Dedifferentiated amniotic fluid mesenchymal stem cell (primary cell): Measurements from ENCODE around the gene TGFB1.

Experiments
- DNase-seq: peaks from one replicate; pipeline ENCODE4 v3.0.0-alpha.2; 2016; ENCODE audit errors: extremely low spot score

TGFB1 gene

GRCh38 chr19:41321204-41321599, 32.5 kb downstream of the TGFB1 start:
- no peak for DNase-seq

DNA sequence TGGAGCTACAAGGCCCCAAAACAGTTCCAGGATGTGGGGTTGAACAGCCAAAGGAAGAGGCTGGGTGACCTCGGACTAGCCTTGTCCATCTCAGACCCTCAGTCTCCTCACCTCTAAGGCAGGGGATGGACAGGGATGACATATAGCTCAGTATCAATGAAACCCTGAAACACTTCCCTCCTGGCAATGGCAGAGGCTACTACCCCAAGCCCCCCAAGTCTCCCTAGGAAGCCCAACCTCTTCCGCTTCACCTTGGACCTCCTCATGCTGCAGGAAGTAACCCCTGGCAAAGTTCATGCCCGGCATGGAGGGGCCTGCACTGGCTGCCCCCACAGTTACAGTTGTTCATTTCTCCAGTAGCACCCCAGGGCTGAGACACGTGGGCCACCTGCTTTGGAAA, 33.2 kb downstream of the TGFB1 start:
- no peak for DNase-seq

DNA sequence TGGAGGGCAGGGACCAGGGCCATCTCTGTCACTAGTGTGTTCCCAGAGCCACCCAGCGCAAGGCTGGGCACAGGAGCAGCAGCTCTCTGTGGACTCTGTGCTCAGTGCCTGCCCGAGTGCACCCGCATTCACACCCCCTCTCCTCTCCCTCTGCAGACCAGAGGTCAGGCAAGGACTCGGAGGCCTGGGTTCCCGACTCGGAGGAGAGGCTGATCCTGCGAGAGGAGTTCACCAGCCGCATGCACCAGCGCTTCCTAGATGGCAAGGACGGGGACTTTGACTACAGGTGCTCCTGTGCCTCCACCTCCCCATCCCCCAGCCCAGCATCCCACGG, 33.6 kb downstream of the TGFB1 start:
- DNase-seq = no peak

DNA sequence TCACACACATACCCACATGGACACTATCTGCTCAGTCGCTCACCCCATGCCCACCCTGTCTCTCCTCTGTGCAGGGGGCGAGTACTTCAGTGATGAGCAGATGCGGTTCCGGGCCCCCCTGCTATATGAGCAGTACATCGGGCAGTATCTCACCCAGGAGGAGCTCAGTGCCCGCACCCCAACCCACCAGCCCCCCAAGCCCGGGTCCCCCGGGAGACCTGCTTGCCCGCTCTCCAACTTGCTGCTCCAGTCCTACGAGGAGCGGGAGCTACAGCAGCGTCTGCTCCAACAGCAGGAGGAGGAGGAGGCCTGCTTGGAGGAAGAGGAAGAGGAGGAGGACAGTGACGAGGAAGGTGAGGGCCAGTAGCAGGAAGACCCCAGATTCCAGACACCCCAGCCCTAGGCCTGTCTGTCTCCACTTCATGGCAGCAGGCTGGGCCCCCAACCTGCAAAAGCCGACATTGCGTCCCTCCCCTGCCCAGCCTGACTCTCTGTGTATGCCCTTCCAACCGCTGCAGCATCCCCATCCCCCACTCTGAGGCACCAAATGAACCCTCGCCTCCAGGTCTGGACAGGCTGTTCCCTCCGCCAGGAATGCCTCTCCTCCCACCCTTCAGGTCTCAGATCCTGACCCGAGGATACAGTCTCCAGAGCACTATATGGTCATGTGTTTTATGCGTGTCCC, 34.1 kb downstream of the TGFB1 start:
- DNase-seq = no peak

DNA sequence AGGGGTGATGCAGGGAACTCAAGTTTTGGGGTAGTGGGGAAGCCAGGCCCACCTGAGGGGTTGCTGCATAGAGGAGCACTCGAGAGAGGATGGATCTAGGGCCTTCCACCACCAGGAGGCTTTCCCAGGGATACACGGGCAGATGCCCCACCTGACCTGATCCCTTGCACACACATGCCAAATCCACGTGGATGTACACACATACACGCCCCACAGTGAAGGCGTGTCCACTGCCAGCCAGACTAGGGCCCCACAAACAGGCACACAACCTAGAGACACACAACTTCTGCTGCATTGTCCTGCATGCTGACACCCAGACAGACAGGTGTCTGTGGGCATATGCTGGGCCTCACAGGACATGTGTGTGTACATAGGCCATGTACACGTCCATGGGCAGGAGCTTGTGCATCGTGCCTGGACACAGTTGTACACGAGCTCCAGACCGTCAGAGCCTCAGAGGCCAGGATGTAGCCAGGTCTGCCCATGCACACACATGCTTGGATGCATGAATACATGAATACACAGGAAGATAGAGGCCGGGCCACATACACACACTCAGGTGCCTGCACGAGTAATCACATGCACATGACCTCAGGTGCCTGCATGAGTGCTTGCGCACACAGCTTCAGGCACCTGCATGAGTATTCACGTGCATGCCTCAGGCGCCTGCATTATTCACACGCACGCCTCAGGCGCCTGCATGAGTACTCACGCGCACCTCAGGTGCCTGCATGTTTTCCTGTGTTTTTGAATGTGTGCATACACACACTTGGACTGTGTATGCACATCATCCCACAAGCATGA, 34.8 kb downstream of the TGFB1 start:
- DNase-seq = no peak

DNA sequence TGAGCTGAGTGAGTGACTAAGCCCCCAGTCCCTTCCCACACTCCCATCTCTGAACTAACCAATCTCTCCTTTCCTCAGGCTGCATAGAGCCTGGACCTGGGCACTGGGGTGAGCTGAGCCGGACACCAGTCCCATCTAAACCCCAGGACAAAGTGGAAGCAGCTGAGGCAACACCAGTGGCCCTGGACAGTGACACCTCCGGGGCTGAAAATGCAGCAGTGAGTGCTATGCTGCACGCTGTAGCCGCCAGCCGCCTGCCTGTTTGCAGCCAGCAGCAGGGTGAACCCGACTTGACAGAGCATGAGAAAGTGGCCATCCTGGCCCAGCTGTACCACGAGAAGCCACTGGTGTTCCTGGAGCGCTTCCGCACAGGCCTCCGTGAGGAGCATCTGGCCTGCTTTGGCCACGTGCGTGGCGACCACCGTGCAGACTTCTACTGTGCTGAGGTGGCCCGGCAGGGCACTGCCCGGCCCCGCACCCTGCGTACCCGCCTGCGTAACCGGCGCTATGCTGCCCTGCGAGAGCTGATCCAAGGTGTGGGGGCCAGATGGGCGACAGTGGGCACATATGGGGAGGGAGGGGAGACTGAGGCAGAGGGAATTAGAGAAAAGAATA, 37.3 kb downstream of the TGFB1 start:
- DNase-seq = no peak

GRCh38 chr19:41311613-41312012, 42.1 kb downstream of the TGFB1 start:
- DNase-seq = no peak

- no peak for DNase-seq
These were observed 42.6 kb downstream of the TGFB1 start for GRCh38 chr19:41311072-41311471.

- DNase-seq = peak; percentile 82
These were observed 43.5 kb downstream of the TGFB1 start, which contains the start of gene CCDC97 for GRCh38 chr19:41310033-41310831. TSS of gene CCDC97 (plus strand) at chr19:41310172. CDS start at chr19:41310311, 139 bp downstream.

DNA sequence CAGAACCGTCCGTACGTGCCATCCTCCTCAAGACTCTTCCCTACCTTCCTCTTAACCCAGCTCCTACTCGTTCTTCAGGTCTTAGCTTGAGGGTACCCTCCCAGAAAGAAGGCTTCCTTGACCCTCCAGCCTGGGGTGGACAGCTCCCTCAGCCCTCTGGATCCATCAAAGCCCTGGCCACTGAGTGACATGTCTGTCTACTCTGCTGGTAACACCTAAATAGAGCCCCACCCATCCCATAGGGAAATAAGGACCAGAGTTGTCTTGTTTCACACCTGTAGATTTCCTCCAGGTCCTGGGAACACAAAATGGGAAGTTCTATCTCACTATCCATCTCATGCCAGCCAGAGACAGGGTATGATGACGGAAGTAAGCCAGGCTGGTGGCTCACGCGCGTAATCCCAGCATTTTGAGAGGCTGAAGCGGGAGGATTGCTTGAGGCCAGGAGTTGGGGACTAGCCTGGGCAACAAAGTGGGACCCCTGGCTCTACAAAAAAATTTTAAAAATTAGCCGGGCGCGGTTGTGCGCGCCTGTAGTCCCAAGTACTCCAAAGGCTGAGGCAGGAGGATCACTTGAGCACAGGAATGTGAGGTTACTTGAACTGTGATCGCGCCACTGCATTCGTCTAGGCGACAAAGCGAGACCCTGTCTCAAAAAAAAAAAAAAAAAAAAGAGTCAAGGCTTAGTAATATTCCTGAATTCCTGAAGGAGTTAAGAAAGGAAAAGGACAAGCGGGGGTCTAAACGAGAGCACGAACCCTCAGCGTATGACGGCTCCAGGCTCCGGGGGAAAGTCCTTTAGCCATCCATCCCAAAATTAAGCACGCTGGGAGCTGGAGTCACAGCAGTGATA, 44.3 kb downstream of the TGFB1 start:
- no peak for DNase-seq

- DNase-seq = peak; percentile 92
These were observed 45.1 kb downstream of the TGFB1 start for GRCh38 chr19:41308450-41309179.

DNA sequence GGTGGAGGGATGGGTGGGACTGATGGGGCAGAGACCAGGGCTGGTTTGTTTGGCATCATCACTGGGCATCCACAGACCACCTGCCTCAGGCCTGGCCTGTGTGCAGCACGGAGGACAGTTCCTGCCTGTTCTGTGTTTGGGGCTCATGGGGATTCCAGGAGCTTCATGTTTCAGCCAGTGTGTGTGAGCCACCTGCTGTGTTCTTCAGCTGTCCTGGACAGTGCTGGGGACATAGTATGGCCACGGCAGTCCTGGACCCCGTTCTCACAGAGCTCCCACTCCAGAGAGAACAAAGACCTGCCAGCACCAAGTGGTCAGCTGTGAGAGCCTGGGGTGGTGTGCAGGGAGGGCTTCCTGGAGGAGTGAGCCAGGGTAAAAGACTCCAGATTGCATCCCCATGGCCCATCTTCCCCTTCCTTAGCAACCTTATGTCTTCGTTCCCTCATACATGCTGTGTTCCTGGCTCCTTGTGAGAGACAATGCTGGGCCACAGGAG, 45.7 kb downstream of the TGFB1 start:
- no peak for DNase-seq

DNA sequence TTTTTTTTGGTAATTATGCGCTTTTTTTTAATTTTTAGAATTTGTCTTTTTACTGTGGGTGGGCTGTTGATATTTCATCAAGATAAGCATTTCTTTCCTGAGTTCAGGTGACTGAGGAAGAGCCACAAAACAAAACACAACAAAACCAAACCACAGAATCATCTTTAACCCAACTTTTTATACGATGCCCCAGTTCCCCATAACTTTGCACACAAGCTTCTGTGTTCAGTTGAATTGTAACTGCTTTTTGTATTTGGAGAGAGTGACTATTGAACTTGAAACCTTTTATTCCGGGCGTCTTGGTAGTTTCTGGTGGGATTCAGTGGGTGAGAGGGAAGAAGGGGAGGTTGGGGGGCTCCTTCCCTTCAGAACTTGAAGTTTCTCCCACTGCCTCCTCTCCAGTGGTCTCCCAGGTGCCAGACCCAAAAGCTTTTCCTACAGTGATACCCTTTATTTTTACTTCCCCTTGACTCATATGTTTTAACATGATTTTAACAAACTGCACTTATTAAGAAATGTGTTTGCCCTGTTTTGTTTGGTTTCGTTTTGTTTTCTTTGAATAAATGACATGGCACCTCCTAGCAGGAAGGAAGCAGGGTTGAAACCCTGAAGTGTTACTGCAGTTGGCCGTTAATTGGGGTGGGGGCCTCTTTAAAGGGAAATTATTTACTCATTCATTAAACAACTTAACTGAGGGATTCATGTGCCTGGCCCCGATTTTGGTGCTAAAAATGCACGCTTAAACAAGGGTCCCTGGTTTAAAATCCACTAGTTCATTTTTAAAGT, 46.4 kb downstream of the TGFB1 start:
- no peak for DNase-seq

GRCh38 chr19:41305927-41306793, 47.6 kb downstream of the TGFB1 start:
- no peak for DNase-seq

- DNase-seq = no peak
These were observed 48.8 kb downstream of the TGFB1 start for GRCh38 chr19:41304706-41305483.

DNA sequence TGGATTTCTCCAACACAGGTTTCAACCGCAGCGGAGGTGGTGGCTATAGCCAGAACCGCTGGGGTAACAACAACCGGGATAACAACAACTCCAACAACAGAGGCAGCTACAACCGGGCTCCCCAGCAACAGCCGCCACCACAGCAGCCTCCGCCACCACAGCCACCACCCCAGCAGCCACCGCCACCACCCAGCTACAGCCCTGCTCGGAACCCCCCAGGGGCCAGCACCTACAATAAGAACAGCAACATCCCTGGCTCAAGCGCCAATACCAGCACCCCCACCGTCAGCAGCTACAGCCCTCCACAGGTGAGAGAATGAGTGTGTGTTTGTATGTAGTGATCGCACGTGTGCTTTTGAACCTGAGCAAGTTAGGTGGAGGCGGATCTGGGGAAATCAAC, 49.8 kb downstream of the TGFB1 start:
- no peak for DNase-seq

GRCh38 chr19:41302624-41303351, 50.9 kb downstream of the TGFB1 start:
- DNase-seq = no peak
